GM12878 (cell line): ENCODE measurements around the gene PLA2G12B. TPM values are rescaled to one million over a fixed set of nuclear protein-coding genes. Genes with fewer than 3 reads are reported as not detected.

Source experiments
- CHD2 ChIP-seq: IDR thresholded peaks from 2 replicates; pipeline ENCODE4 v1.6.1; 2011; ENCODE audit warnings: low read depth, low read length, improper control_type of control experiment, borderline replicate concordance
- EGR1 ChIP-seq, 2 experiments: IDR thresholded peaks; 1 replicate in 1 of 2; 2 replicates in 1 of 2; pipeline ENCODE4 v1.6.1; 2011 to 2012; ENCODE audit warnings: low read depth in 2 of 2, low read length in 2 of 2, borderline replicate concordance in 1 of 2, mild to moderate bottlenecking in 1 of 2, moderate library complexity in 1 of 2
- ESRRA ChIP-seq: IDR thresholded peaks from 2 replicates; pipeline ENCODE4 v1.6.1; 2012; ENCODE audit warnings: mild to moderate bottlenecking, low read length, improper control_type of control experiment
- RB1 ChIP-seq: fragments of 450-650 bp; formaldehyde crosslinking; IDR thresholded peaks from 2 replicates; pipeline ENCODE4 v1.6.1; 2017; ENCODE audit warnings: mild to moderate bottlenecking, borderline replicate concordance
- RBBP5 ChIP-seq: fragments of 200-600 bp; sonication (generic); conservative IDR thresholded peaks from 2 replicates; pipeline ENCODE4 v1.6.1; 2016
- SP1 ChIP-seq: IDR thresholded peaks from one replicate; pipeline ENCODE4 v1.6.1; 2011; ENCODE audit warnings: low read depth, low read length
- TCF3 ChIP-seq: IDR thresholded peaks from 2 replicates; pipeline ENCODE4 v1.6.1; 2012; ENCODE audit warnings: low read depth, mild to moderate bottlenecking, low read length, borderline replicate concordance; ENCODE audit not compliant: insufficient read depth
- polyA plus RNA-seq, 11 experiments: library from polyadenylated mRNA; depleted of rRNA in 4 of 11; unstranded in 6 of 11; stranded (reverse) in 5 of 11; fragments of >200 nt; fragmentation: Nextera tagmentation in 4 of 11; fragmentation: Illumina TruSeq in 1 of 11; extraction: Ambion mirVana in 4 of 11; extraction: Trizol in 1 of 11; gene quantifications; 1 replicate in 1 of 11; 2 replicates in 10 of 11; pipeline versions ENCODE4 v1.2.1 to v1.2.3, GENCODE V29; 2011 to 2016; ENCODE audit warnings: inconsistent platforms in 2 of 11, missing spikeins in 2 of 11, low read depth in 1 of 11
- total RNA-seq, 4 experiments: library from RNA; depleted of rRNA in 3 of 4; stranded (reverse); fragments of >200 nt in 3 of 4; fragmentation: Illumina TruSeq in 1 of 4; extraction: Trizol in 1 of 4; gene quantifications; 2 replicates each; pipeline versions ENCODE4 v1.2.1 to v1.2.3, GENCODE V29; 2013 to 2021
- TF ChIP-seq, protein P1 (sequence below): IDR thresholded peaks from 2 replicates; pipeline ENCODE4 v1.6.1; 2012; ENCODE audit warnings: low read depth, low read length, improper control_type of control experiment

The PLA2G12B gene
- total and polyA plus RNA-seq, 10 of the 15 experiments (the other 5 are each of a cell fraction or from before 2014, with no cell fraction given): not detected

DNA sequence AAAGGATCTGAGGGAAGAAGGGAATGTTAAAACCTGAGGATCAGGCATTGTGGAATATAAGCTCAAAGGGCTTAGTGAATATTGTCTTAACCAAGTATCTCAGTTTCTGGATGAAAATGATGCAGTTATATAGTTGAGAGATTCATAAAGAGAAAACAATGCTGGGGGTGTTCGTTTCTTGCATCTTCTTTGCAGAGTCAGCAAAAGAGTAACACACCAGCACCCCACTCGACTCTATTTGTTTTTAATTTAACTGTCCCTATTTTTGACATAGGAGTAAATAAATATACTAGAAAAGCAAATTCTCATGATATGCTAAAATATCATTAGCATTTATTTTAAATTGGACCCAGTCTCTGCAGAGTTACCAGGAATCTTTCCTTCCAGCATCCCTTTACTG is 68.7 kb downstream of the PLA2G12B start (continued):
- TF ChIP-seq CHD2 (no peak), RBBP5 (no peak), RB1 (no peak), ESRRA (no peak), SP1 (no peak), EGR1 (IDR thresholded peaks at IDR 0.05; ENCODE audit: borderline replicate concordance in 1 of 2, low read depth in 2 of 2, low read length in 2 of 2) (no peak), TCF3 (no peak)
- TF ChIP-seq, protein P1, sequence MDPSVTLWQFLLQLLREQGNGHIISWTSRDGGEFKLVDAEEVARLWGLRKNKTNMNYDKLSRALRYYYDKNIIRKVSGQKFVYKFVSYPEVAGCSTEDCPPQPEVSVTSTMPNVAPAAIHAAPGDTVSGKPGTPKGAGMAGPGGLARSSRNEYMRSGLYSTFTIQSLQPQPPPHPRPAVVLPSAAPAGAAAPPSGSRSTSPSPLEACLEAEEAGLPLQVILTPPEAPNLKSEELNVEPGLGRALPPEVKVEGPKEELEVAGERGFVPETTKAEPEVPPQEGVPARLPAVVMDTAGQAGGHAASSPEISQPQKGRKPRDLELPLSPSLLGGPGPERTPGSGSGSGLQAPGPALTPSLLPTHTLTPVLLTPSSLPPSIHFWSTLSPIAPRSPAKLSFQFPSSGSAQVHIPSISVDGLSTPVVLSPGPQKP: no peak

Other genes with a start within 250 kb of the PLA2G12B start
- gene OIT3, start 61.1 kb downstream of the PLA2G12B start, total RNA-seq (2014; rRNA removed): not detected in 2 replicates
- not detected in 2 replicates for gene OIT3, start 61.1 kb downstream of the PLA2G12B start, total RNA-seq (2014; rRNA removed; fragmentation: Illumina TruSeq; extraction: Trizol)
- not detected in 2 replicates for gene OIT3, start 61.1 kb downstream of the PLA2G12B start, total RNA-seq (2021)
- gene OIT3, start 61.1 kb downstream of the PLA2G12B start, polyA plus RNA-seq (2011; rRNA removed): not detected in 2 replicates
- gene OIT3, start 61.1 kb downstream of the PLA2G12B start, polyA plus RNA-seq (2014; fragmentation: Illumina TruSeq; extraction: Trizol): not detected in 2 replicates
- gene OIT3, start 61.1 kb downstream of the PLA2G12B start, polyA plus RNA-seq (2014; fragmentation: Nextera tagmentation; extraction: Ambion mirVana): not detected
- gene OIT3, start 61.1 kb downstream of the PLA2G12B start, polyA plus RNA-seq (2014; rRNA removed): not detected in 2 replicates
- not detected for gene OIT3, start 61.1 kb downstream of the PLA2G12B start, polyA plus RNA-seq (2016; fragmentation: Nextera tagmentation; extraction: Ambion mirVana)
- 24.9 and 35.0 TPM in 2 replicates for gene P4HA1, start 142.1 kb upstream of the PLA2G12B start, total RNA-seq (2014; rRNA removed)
- 37.0 and 37.7 TPM in 2 replicates for gene P4HA1, start 142.1 kb upstream of the PLA2G12B start, total RNA-seq (2014; rRNA removed; fragmentation: Illumina TruSeq; extraction: Trizol)
- 22.4 and 26.5 TPM in 2 replicates for gene P4HA1, start 142.1 kb upstream of the PLA2G12B start, total RNA-seq (2021)
- gene P4HA1, start 142.1 kb upstream of the PLA2G12B start, polyA plus RNA-seq (2011; rRNA removed): 160 and 283 TPM in 2 replicates
- gene P4HA1, start 142.1 kb upstream of the PLA2G12B start, polyA plus RNA-seq (2014; fragmentation: Illumina TruSeq; extraction: Trizol): 23.3 and 28.2 TPM in 2 replicates
- gene P4HA1, start 142.1 kb upstream of the PLA2G12B start, polyA plus RNA-seq (2014; fragmentation: Nextera tagmentation; extraction: Ambion mirVana): 10 to 100 TPM; 15.0 to 17.6 TPM
- gene P4HA1, start 142.1 kb upstream of the PLA2G12B start, polyA plus RNA-seq (2014; rRNA removed): 13.5 and 16.0 TPM in 2 replicates
- gene P4HA1, start 142.1 kb upstream of the PLA2G12B start, polyA plus RNA-seq (2016; fragmentation: Nextera tagmentation; extraction: Ambion mirVana): 10 to 100 TPM; 31.4 to 37.4 TPM
- gene NUDT13, start 155.6 kb upstream of the PLA2G12B start, total RNA-seq (2014; rRNA removed): 1.0 and 1.5 TPM in 2 replicates
- gene NUDT13, start 155.6 kb upstream of the PLA2G12B start, total RNA-seq (2014; rRNA removed; fragmentation: Illumina TruSeq; extraction: Trizol): 1.4 and 1.9 TPM in 2 replicates
- 0.72 and 0.88 TPM in 2 replicates for gene NUDT13, start 155.6 kb upstream of the PLA2G12B start, total RNA-seq (2021)
- gene NUDT13, start 155.6 kb upstream of the PLA2G12B start, polyA plus RNA-seq (2011; rRNA removed): 6.1 and 7.3 TPM in 2 replicates
- 2.1 and 2.6 TPM in 2 replicates for gene NUDT13, start 155.6 kb upstream of the PLA2G12B start, polyA plus RNA-seq (2014; fragmentation: Illumina TruSeq; extraction: Trizol)
- gene NUDT13, start 155.6 kb upstream of the PLA2G12B start, polyA plus RNA-seq (2014; fragmentation: Nextera tagmentation; extraction: Ambion mirVana): 1 to 10 TPM; 1.5 to 2.6 TPM
- 1.4 and 2.6 TPM in 2 replicates for gene NUDT13, start 155.6 kb upstream of the PLA2G12B start, polyA plus RNA-seq (2014; rRNA removed)
- gene NUDT13, start 155.6 kb upstream of the PLA2G12B start, polyA plus RNA-seq (2016; fragmentation: Nextera tagmentation; extraction: Ambion mirVana): 1 to 10 TPM; 1.1 to 1.9 TPM
- 45.7 and 51.4 TPM in 2 replicates for gene ECD, start 213.2 kb upstream of the PLA2G12B start, total RNA-seq (2014; rRNA removed)
- gene ECD, start 213.2 kb upstream of the PLA2G12B start, total RNA-seq (2014; rRNA removed; fragmentation: Illumina TruSeq; extraction: Trizol): 40.4 and 42.3 TPM in 2 replicates
- gene ECD, start 213.2 kb upstream of the PLA2G12B start, total RNA-seq (2021): 32.1 and 34.6 TPM in 2 replicates
- 53.5 and 66.1 TPM in 2 replicates for gene ECD, start 213.2 kb upstream of the PLA2G12B start, polyA plus RNA-seq (2011; rRNA removed)
- 45.8 and 57.8 TPM in 2 replicates for gene ECD, start 213.2 kb upstream of the PLA2G12B start, polyA plus RNA-seq (2014; fragmentation: Illumina TruSeq; extraction: Trizol)
- 10 to 100 TPM; 27.3 to 29.9 TPM for gene ECD, start 213.2 kb upstream of the PLA2G12B start, polyA plus RNA-seq (2014; fragmentation: Nextera tagmentation; extraction: Ambion mirVana)
- 33.0 and 33.8 TPM in 2 replicates for gene ECD, start 213.2 kb upstream of the PLA2G12B start, polyA plus RNA-seq (2014; rRNA removed)
- 10 to 100 TPM; 59.0 to 61.6 TPM for gene ECD, start 213.2 kb upstream of the PLA2G12B start, polyA plus RNA-seq (2016; fragmentation: Nextera tagmentation; extraction: Ambion mirVana)
- gene FAM149B1, start 213.3 kb upstream of the PLA2G12B start, total RNA-seq (2014; rRNA removed): 9.7 and 10.7 TPM in 2 replicates
- gene FAM149B1, start 213.3 kb upstream of the PLA2G12B start, total RNA-seq (2014; rRNA removed; fragmentation: Illumina TruSeq; extraction: Trizol): 10.7 and 12.0 TPM in 2 replicates
- 8.3 and 9.9 TPM in 2 replicates for gene FAM149B1, start 213.3 kb upstream of the PLA2G12B start, total RNA-seq (2021)
- gene FAM149B1, start 213.3 kb upstream of the PLA2G12B start, polyA plus RNA-seq (2011; rRNA removed): 20.9 and 27.8 TPM in 2 replicates
- gene FAM149B1, start 213.3 kb upstream of the PLA2G12B start, polyA plus RNA-seq (2014; fragmentation: Illumina TruSeq; extraction: Trizol): 13.4 and 19.6 TPM in 2 replicates
- gene FAM149B1, start 213.3 kb upstream of the PLA2G12B start, polyA plus RNA-seq (2014; fragmentation: Nextera tagmentation; extraction: Ambion mirVana): 10 to 100 TPM in 1 of 2 experiments, 1 to 10 TPM in 1; 6.6 to 11.6 TPM
- 9.3 and 9.6 TPM in 2 replicates for gene FAM149B1, start 213.3 kb upstream of the PLA2G12B start, polyA plus RNA-seq (2014; rRNA removed)
- 10 to 100 TPM; 12.3 to 13.4 TPM for gene FAM149B1, start 213.3 kb upstream of the PLA2G12B start, polyA plus RNA-seq (2016; fragmentation: Nextera tagmentation; extraction: Ambion mirVana)